Effector memory CD4-positive, alpha-beta T cell (primary cell): ENCODE results near the gene CSNK1E.

Experiments
- DNase-seq, 3 donors: peaks; one replicate each; pipeline ENCODE4 v3.0.0-alpha.2; 2020
- H3K27ac ChIP-seq: 2 replicates; pipeline ENCODE4 v1.7.0; 2013; ENCODE audit warnings: mild to moderate bottlenecking, low read length, moderate library complexity; ENCODE audit not compliant: insufficient read depth, poor library complexity, severe bottlenecking
- H3K27me3 ChIP-seq: replicated peaks from 2 replicates; pipeline ENCODE4 v1.7.0; 2013; ENCODE audit warnings: mild to moderate bottlenecking, low read length; ENCODE audit not compliant: insufficient read depth, control insufficient read depth, poor library complexity, severe bottlenecking
- H3K36me3 ChIP-seq: 2 replicates; pipeline ENCODE4 v1.7.0; 2013; ENCODE audit warnings: mild to moderate bottlenecking, low read length, moderate library complexity; ENCODE audit not compliant: control insufficient read depth, insufficient read depth
- H3K4me1 ChIP-seq: 2 replicates; pipeline ENCODE4 v1.7.0; 2013; ENCODE audit warnings: low read length, mild to moderate bottlenecking; ENCODE audit not compliant: control insufficient read depth, insufficient read depth, poor library complexity, severe bottlenecking
- H3K4me3 ChIP-seq: 2 replicates; pipeline ENCODE4 v1.7.0; 2013; ENCODE audit warnings: low read length, low read depth, mild to moderate bottlenecking; ENCODE audit not compliant: insufficient read depth, poor library complexity, severe bottlenecking
- H3K9me3 ChIP-seq: 2 replicates; pipeline ENCODE4 v1.7.0; 2013; ENCODE audit warnings: mild to moderate bottlenecking, low read length, moderate library complexity; ENCODE audit not compliant: control insufficient read depth

The CSNK1E gene

DNA sequence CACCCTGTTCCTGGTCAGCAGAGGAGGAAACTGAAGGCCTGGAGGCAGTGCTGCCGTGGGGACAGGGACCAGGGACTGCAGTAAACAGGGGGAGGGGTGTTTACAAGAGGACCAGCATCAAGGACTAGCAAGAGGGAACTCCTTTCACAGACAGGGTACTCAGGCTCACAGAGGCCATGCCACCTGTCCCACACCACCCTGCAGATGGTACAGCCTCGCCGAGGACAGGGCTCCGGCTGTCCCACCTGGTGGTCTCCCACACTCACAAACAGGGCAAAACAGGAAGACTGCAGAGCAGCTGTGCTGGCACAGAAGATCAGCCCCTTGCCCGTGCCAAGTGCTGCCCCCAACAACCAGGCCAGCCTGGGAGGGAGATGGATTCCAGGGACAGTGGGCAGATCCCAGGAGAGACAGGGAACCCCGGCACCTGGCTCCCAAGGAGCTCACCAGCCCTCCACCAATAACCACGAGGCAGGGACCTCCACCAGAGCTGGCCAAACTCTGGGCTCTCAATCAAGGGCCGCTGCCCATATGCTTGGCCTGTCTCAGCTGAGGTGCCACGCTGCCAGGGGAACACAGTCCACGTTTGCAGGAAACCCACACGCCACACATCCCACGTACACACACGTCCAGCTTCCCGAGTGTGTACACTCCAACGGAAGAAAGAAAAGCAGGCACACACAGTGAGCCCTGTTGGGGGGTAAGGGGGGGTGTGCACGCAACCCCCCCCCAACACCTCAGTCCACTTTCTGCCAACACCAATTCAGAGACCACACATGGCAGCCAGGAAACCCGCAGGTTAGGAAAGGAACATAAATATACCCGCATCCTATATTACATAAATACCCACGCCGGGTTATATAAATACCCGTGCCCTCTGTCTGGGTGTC is 2.1 kb downstream of the CSNK1E start:
- DNase-seq, result peak; percentile 14 to 18 (median 17)
- Histone ChIP-seq H3K27me3 (no peaks in the 10 kb centered on the region), H3K4me3 (peak overlapping the region; percentile 69), H3K36me3 (peaks cover 4% of the 10 kb centered on the region), H3K9me3 (no peaks in the 10 kb centered on the region), H3K4me1 (peaks cover 44% of the 10 kb centered on the region), H3K27ac (peak overlapping the region; percentile 84)

DNA sequence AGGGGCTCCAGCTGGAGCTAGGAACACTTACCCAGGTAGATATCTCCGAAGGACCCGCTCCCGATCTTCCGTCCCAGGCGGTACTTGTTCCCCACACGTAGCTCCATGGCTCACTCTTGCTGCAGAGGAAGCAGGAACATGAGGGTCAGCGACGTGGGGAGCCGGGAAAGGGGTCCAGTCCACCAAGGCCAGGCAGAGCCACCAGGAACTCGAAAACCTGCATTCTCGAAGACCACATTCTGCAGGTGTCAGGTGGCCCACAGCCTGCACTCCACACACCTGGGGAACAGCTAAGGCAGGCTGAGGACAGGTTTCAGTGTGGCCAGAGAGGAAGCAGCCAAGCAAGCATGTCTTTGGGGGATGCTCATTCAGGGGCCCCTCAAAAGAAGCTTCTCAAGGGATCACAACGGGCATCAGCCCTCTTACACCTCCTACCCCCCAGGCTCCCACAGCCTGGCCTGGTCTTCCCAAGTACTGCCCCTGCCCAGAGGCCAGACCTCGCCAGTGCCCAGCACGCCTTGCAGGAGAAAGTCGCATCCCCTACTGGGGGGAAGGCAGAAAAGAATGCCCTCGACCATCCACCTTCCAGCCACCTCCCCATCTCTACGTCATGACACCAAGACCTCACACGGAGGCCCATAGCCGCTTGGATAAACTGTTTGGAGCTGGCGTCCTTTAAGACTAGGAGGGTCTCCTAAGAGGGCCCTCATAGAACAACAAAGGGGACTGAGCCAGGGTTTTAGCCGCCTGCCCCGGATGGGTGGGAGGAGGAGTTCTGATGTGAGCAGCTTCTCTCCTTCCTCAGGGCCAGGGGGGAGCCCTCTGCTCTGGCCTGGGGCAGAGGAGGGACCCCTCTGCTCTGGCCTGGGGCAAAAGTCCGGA is 2.9 kb downstream of the CSNK1E start:
- peaks cover 4% of the 10 kb centered on the region for H3K36me3 ChIP-seq
- H3K27me3 ChIP-seq, result no peaks in the 10 kb centered on the region
- H3K9me3 ChIP-seq, result no peaks in the 10 kb centered on the region
- no peak overlapping the region for H3K4me3 ChIP-seq
- peak overlapping the region; percentile 84 for H3K27ac ChIP-seq
- DNase-seq, result no peak
- H3K4me1 ChIP-seq, result peaks cover 44% of the 10 kb centered on the region

DNA sequence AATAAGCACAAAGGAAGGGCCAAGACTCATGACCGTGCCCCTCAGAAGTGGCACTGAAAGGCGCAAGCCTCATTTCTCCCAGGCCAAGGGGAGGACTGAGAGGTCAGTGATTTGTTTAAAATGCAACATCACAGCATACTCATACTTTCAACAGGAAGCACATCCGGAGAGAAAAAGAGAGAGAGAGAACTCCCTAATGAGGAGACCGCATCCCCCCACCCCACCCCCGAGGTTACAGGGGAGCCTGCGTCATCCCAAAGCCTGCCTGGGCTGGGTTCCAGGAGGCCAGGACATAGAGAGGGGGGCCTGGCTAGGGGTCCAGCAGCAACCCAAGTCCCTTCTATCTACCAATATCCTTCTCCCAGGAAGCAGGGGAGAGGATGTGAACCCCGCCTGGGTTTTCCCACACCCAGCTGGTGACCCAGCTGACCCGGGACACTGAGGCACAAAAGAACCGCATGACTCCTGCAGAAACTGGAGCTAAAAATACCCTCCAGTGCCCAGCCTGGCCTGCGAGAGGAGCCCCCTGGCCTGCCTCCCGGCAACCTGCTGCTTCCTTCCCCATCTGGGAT is 3.8 kb downstream of the CSNK1E start:
- Histone ChIP-seq H3K4me1 (peaks cover 44% of the 10 kb centered on the region), H3K27me3 (no peaks in the 10 kb centered on the region), H3K9me3 (no peaks in the 10 kb centered on the region), H3K4me3 (no peak overlapping the region), H3K36me3 (peaks cover 9% of the 10 kb centered on the region), H3K27ac (no peak overlapping the region)
- DNase-seq, result no peak

DNA sequence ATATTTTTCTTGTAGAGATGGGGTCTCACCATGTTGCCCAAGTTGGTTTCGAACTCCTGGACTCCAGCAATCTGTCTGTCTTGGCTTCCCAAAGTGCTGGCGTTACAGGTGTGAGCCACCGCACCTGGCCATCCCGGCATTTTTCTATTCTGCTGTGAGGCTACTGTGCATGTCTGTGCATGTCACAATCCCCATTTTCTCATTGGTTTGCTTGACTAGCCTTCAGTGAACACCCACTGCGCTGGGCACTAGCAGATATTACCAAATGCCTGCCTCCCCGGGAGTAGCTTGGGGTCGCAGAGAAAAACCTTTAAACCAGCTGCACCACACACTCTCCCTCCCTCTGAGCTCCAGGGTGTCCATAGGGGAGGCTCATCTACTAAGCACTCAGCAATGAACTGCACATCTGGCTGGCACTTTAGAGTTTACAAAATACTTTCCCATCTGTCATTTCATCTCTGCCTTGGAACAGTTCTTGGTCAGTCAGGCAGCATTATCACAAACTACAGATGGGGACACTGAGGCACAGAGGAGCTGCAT is 4.9 kb downstream of the CSNK1E start:
- Histone ChIP-seq H3K4me1 (peaks cover 40% of the 10 kb centered on the region), H3K9me3 (no peaks in the 10 kb centered on the region), H3K36me3 (peaks cover 9% of the 10 kb centered on the region), H3K27me3 (no peaks in the 10 kb centered on the region), H3K4me3 (no peak overlapping the region), H3K27ac (no peak overlapping the region)
- no peak for DNase-seq

DNA sequence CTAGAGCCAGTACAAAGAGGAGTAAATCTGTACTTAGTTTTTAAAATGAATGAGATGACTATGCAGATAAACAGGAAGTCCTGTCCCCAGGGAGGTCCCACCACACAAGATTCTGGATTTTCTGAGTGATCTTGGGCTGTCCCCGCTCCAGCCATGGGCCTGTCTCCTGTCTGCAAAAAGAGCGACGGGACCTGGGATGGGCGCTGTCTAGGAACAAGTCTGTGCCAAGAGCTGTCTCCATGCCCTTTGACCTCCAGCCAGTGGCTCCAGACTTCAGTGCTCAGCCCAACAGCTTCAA is 6.0 kb downstream of the CSNK1E start:
- Histone ChIP-seq H3K4me3 (no peak overlapping the region), H3K4me1 (peaks cover 38% of the 10 kb centered on the region), H3K27ac (no peak overlapping the region), H3K36me3 (peaks cover 9% of the 10 kb centered on the region), H3K9me3 (no peaks in the 10 kb centered on the region), H3K27me3 (no peaks in the 10 kb centered on the region)
- no peak for DNase-seq

DNA sequence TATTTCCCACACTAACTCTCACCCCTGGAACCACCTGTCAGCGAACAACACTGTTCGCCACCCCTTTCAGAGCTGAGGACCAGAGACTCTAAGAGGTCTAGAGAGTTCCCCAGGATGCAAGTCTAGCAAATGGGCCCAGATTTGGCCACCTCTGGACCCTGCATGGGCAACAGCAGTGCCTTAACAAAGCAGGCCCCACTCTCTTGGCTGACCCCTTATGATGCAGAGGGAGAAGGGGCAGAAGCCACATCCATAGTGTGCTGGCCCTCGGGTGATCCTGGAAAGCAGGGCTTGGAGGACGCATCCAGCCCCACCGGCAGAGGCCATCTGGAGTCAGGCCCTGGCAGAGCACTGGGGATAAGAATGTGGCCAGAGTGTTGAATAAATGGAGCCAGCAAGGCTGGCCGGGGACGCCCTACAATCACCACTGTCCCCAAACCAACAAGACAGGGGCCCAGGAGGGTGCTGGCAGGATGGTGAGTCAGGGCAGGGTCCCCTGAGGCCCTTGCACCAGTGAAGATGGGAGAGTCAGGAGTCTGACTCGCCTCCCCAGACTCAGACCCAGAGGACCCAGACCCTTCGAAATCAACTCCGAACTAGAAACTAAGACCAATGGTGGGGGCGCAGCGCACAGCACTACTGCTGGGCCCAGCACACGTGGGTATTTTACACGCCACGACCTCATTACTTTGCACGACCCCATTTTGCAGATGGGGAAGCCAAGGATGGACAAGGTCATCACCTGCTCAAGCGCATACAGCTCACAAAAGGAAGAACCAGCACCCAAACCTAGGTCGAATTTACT is 6.5 kb downstream of the CSNK1E start:
- peaks cover 35% of the 10 kb centered on the region for H3K4me1 ChIP-seq
- H3K27ac ChIP-seq, result no peak overlapping the region
- no peaks in the 10 kb centered on the region for H3K27me3 ChIP-seq
- no peak overlapping the region for H3K4me3 ChIP-seq
- H3K36me3 ChIP-seq, result peaks cover 9% of the 10 kb centered on the region
- DNase-seq, result no peak
- no peaks in the 10 kb centered on the region for H3K9me3 ChIP-seq

DNA sequence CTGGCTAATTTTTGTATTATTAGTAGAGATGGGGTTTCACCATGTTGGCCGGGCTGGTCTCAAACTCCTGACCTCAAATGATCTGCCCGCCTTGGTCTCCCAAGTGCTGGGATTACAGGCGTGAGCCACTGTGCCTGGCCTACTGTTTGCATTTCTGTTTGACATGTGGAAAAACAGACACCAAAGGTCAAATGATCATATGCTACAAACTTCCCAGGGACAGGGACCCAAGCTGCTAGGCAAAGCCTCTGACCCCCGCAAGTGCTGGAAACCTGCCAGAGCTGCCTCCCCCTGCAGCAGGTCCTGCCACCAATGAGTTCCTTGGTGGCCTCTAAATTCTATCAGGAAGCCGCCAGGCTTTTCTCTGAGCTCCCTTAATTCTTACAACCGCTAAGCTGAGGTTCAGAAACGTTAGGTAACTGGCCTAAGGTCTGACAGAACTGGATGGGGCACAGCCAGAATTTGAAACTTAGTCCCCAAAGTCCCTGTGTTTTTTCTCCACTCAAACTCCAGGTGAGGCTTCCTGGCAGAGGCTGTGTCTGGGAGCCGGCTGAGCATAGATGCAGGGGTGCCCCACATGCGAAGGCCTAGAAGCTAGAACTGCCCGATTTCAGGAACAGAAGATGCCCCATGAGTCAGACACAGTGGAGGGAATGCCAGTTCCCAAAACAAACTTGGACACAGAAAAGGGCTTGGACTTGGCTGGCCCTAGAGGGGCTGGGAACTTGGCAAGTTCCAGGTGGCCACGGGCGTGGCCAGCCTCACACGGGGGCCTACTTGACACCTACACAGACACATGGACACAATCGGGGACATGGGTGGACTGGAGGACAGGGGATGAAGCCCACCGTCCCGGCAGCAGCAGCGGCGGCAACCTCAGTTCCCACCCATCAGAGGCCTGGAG is 7.4 kb downstream of the CSNK1E start:
- Histone ChIP-seq H3K4me3 (no peak overlapping the region), H3K27ac (no peak overlapping the region), H3K9me3 (no peaks in the 10 kb centered on the region), H3K4me1 (peaks cover 30% of the 10 kb centered on the region), H3K27me3 (no peaks in the 10 kb centered on the region), H3K36me3 (peaks cover 9% of the 10 kb centered on the region)
- no peak for DNase-seq

DNA sequence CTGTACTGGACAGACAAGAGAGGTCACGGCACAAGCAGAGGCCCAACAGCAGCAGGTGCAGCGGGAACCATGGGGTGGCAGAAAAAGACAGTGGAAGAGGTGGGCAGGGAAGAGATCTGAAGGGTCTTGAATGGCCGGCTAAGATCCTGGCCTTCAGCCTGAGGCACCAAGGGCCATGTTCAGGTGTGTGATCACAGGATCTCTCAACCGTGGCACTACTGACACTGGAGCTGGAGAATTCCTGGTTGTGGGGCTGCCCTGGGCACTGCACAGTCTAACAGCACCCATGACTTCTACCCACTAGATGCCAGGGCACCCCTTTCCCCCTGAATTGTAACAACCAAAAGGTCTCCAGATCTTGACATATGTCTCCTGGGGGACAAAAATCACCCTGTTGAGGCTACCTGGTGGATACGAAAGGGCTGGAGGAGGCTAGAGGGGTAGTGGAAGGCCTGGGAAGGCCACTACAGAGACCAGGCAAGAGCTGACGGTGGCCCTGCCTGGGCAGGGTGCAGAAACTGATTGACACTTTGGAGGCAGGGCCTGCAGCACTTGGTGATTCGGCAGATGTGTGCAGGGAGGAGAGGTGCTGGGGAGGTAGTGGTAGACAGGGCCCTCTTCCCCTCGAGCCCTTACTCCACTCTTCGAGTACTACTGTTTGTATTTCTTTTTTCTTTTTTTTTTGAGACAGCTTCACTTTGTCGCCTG is 8.3 kb downstream of the CSNK1E start:
- Histone ChIP-seq H3K4me1 (peaks cover 21% of the 10 kb centered on the region), H3K36me3 (peaks cover 10% of the 10 kb centered on the region), H3K4me3 (no peak overlapping the region), H3K27ac (no peak overlapping the region), H3K9me3 (no peaks in the 10 kb centered on the region), H3K27me3 (no peaks in the 10 kb centered on the region)
- no peak for DNase-seq
